G401 (cell line): ENCODE results near the gene FLRT1. TPM values are rescaled to one million over a fixed set of nuclear protein-coding genes. Genes with fewer than 3 reads are reported as not detected.

Experiments used
- DNase-seq: peaks from one replicate; pipeline ENCODE4 v3.0.0-alpha.2; 2015; ENCODE audit warnings: low spot score
- in situ Hi-C: cut with HindIII; loops from 2 replicates; pipeline ENCODE4 v1.10.0; 2016; ENCODE audit warnings: low sequenced_read_pairs, mixed read lengths
- total RNA-seq: library from RNA; depleted of rRNA; stranded (reverse); fragments of >200 nt; shearing (Covaris generic); gene quantifications from 2 replicates; pipeline ENCODE4 v1.2.3, GENCODE V29; 2014

FLRT1 gene
- total RNA-seq, 1 experiment from 2014 or later, result not detected

- in situ Hi-C loops, result loop anchor here (5.0 kb wide), 1 partner anchor 96 kb away; no protein-coding TSS in a partner anchor
- DNase-seq, result no peak
Observed at GRCh38 chr11:64020976-64021756, 14.6 kb upstream of the FLRT1 start.

GRCh38 chr11:64021757-64022093, 14.0 kb upstream of the FLRT1 start:
- peak; percentile 63 for DNase-seq
- in situ Hi-C loops, result loop anchor here (5.0 kb wide), 1 partner anchor 96 kb away; no protein-coding TSS in a partner anchor

GRCh38 chr11:64022125-64022784, 13.5 kb upstream of the FLRT1 start:
- peak; percentile 45 for DNase-seq
- in situ Hi-C loops, result loop anchor here (5.0 kb wide), 1 partner anchor 95 kb away; no protein-coding TSS in a partner anchor

- no peak for DNase-seq
- in situ Hi-C loops, result loop anchor here (5.0 kb wide), 1 partner anchor 93 kb away; no protein-coding TSS in a partner anchor
Observed at GRCh38 chr11:64023712-64024710, 11.7 kb upstream of the FLRT1 start.

- in situ Hi-C loops, result no loop called here
Observed at GRCh38 chr11:64025205-64025604, 10.5 kb upstream of the FLRT1 start.

GRCh38 chr11:64026575-64027205, 9.0 kb upstream of the FLRT1 start:
- DNase-seq, result no peak
- in situ Hi-C loops, result no loop called here

More at GRCh38 chr11:64025205-64025604, 10.5 kb upstream of the FLRT1 start:
- no peak for DNase-seq

GRCh38 chr11:64027651-64028397, 7.9 kb upstream of the FLRT1 start:
- DNase-seq, result no peak
- in situ Hi-C loops, result no loop called here

GRCh38 chr11:64028398-64029115, 7.2 kb upstream of the FLRT1 start:
- DNase-seq, result no peak
- in situ Hi-C loops, result no loop called here

GRCh38 chr11:64029773-64030172, 6.0 kb upstream of the FLRT1 start:
- in situ Hi-C loops, result no loop called here
- DNase-seq, result no peak

- no peak for DNase-seq
- in situ Hi-C loops, result no loop called here
Observed at GRCh38 chr11:64031001-64031400, 4.7 kb upstream of the FLRT1 start.

- DNase-seq, result no peak
- in situ Hi-C loops, result no loop called here
Observed at GRCh38 chr11:64032050-64032449, 3.7 kb upstream of the FLRT1 start.

GRCh38 chr11:64034411-64034811, 1.3 kb upstream of the FLRT1 start:
- in situ Hi-C loops, result no loop called here
- no peak for DNase-seq

- in situ Hi-C loops, result no loop called here
- no peak for DNase-seq
Observed at GRCh38 chr11:64035081-64035524, 628 bp upstream of the FLRT1 start.

- in situ Hi-C loops, result no loop called here
- DNase-seq, result no peak
Observed at GRCh38 chr11:64036087-64037026, 626 bp downstream of the FLRT1 start.

GRCh38 chr11:64037027-64037634, 1.4 kb downstream of the FLRT1 start:
- in situ Hi-C loops, result no loop called here
- no peak for DNase-seq

GRCh38 chr11:64038500-64038899, 2.8 kb downstream of the FLRT1 start:
- in situ Hi-C loops, result no loop called here

More at GRCh38 chr11:64038500-64038899, 2.8 kb downstream of the FLRT1 start:
- no peak for DNase-seq
